ENCODE measurements around the gene GPR31. TPM values are rescaled to one million over a fixed set of nuclear protein-coding genes. Genes with fewer than 3 reads are reported as not detected.

GPR31 gene
- total and polyA plus RNA-seq, 9 of the 15 experiments (the other 6 are each of a cell fraction or from before 2014, with no cell fraction given): not detected

GRCh38 chr6:167129159-167129558 is 28.6 kb downstream of the GPR31 start (continued):
- TF ChIP-seq MYNN (IDR thresholded peaks at IDR 0.05) (no peak), MYNN (CRISPR knock-in tag; IDR thresholded peaks at IDR 0.05) (no peak), SRSF9 (IDR thresholded peaks at IDR 0.05; ENCODE audit: borderline replicate concordance, low read depth, low read length) (no peak), TARDBP (IDR thresholded peaks at IDR 0.05) (no peak), RCOR1 (IDR thresholded peaks at IDR 0.05; ENCODE audit: borderline replicate concordance in 1 of 2, low read depth in 2 of 2, low read length in 2 of 2) (no peak)

DNA sequence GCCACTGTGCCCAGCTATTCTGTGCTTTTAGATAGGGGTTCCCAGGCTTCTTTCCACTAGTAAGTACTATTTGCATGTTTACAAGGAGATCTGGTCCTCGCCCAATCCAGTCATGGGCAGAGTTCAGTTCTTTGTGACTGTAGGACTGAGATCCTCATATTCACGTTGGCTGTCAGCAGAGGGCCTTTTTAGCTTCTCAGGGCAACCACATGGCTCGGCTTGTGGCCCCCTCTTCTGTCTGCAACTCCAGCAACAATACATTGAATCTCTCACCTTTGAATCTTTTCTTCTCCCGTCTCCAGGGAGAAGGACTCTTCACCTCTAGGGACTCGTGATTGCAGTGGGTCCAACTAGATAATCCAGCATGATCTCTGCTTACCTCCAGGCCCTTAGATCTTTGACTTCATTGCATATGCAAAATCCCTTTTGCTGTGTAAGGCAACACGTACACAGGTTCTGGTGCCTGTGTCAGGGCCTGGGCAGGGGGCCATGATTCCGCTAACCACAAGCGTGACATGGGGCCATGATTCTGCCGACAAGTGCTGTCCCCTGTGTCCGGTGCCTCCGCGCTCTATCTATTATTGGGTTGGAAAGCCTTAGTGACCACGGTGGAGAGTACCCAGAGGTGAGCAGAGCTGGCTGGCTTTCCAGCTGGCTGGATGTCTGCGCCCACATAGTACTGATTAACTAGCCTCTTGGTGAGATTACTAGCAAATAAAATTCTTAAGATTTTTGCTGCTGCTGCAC is 29.8 kb downstream of the GPR31 start:
- Histone ChIP-seq H3K27ac (ENCODE audit: extremely low read depth, low read depth, low read length) (no peak overlapping the region), H3K79me2 (ENCODE audit: control insufficient read depth, insufficient read depth, low read length) (no peaks in the 10 kb centered on the region), H3K36me3 (ENCODE audit: control insufficient read depth, insufficient read depth, low read length) (no peaks in the 10 kb centered on the region), H3K9me1 (ENCODE audit: control insufficient read depth, insufficient read depth, low read length) (no peaks in the 10 kb centered on the region), H3K9ac (ENCODE audit: insufficient read depth in 1 of 2, low read depth in 2 of 2, low read length in 2 of 2) (no peak overlapping the region), H2AFZ (ENCODE audit: low read depth, low read length) (no peak overlapping the region), H3K4me1 (replicated peaks in 1 of 2; ENCODE audit: control insufficient read depth in 2 of 2, insufficient read depth in 2 of 2, low read length in 2 of 2) (no peaks in the 10 kb centered on the region), H3K27me3 (ENCODE audit: control insufficient read depth in 2 of 2, insufficient read depth in 2 of 2, low read length in 2 of 2) (peaks cover 18 to 34% of the 10 kb centered on the region in 2 experiments), H3K4me2 (ENCODE audit: insufficient read depth, low read length) (no peak overlapping the region), H3K4me3 (no peak overlapping the region), H4K20me1 (replicated peaks; ENCODE audit: control insufficient read depth, insufficient read depth, low read length) (0 out of 2 replicates have a peak, but pooled peaks cover 2% of the 10 kb centered on the region), H3K9me3 (replicated peaks; ENCODE audit: control insufficient read depth, insufficient read depth, low read depth, low read length) (no peaks in the 10 kb centered on the region)
- 2% methylated on average over 14 of the region's 14 CpGs for WGBS (ENCODE audit: insufficient coverage, low coverage, missing lambda C conversion rate)
- no peak for FAIRE-seq
- POLR2A ChIA-PET: no interaction called here
- DNase-seq (ENCODE audit: extremely low read depth in 1 of 4, low spot score in 3 of 4): no peak
- TF ChIP-seq NFE2L1 (tag; IDR thresholded peaks at IDR 0.05; ENCODE audit: borderline replicate concordance, low read depth) (no peak), POLR2H (tag; IDR thresholded peaks at IDR 0.05; ENCODE audit: low read depth) (no peak), ZNF212 (CRISPR knock-in tag; IDR thresholded peaks at IDR 0.05) (no peak), CTCF (IDR thresholded peaks at IDR 0.05 in 2 of 3, conservative IDR thresholded peaks at IDR 0.05 in 1 of 3; ENCODE audit: insufficient read depth in 2 of 3, low read depth in 1 of 3, low read length in 3 of 3) (peak in 2 of 3 experiments; percentile 16 to 28; a peak in 2 of 6 replicates), RAD21 (CRISPR knock-in tag; conservative IDR thresholded peaks at IDR 0.05 in 1 of 2, IDR thresholded peaks at IDR 0.05 in 1 of 2) (peak in 1 of 2 experiments; percentile 26; a peak in 1 of 4 replicates)
- TF ChIP-seq, protein P1, sequence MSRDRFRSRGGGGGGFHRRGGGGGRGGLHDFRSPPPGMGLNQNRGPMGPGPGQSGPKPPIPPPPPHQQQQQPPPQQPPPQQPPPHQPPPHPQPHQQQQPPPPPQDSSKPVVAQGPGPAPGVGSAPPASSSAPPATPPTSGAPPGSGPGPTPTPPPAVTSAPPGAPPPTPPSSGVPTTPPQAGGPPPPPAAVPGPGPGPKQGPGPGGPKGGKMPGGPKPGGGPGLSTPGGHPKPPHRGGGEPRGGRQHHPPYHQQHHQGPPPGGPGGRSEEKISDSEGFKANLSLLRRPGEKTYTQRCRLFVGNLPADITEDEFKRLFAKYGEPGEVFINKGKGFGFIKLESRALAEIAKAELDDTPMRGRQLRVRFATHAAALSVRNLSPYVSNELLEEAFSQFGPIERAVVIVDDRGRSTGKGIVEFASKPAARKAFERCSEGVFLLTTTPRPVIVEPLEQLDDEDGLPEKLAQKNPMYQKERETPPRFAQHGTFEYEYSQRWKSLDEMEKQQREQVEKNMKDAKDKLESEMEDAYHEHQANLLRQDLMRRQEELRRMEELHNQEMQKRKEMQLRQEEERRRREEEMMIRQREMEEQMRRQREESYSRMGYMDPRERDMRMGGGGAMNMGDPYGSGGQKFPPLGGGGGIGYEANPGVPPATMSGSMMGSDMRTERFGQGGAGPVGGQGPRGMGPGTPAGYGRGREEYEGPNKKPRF (IDR thresholded peaks at IDR 0.05; ENCODE audit: low read depth, low read length): no peak
- BruUV-seq (replicated peaks): no TSS peak
- ATAC-seq: no peak
- CTCF ChIA-PET (ENCODE audit: low intra/inter-chr PET ratio): no interaction called here
- in situ Hi-C loops (cut with MboI) (no loop called here), intact Hi-C loops (cut with micrococcal nuclease) (no loop called here)

Measured in K562 (cell line).